ENCODE results near the gene CCDC188. TPM values are rescaled to one million over a fixed set of nuclear protein-coding genes. Genes with fewer than 3 reads are reported as not detected.
A peak's percentile ranks its signal among the peaks of the same experiment; 100 is the strongest.

Gene CCDC188
- total and polyA plus RNA-seq, 9 of the 15 experiments (the other 6 are each of a cell fraction or from before 2014, with no cell fraction given) = not detected

DNA sequence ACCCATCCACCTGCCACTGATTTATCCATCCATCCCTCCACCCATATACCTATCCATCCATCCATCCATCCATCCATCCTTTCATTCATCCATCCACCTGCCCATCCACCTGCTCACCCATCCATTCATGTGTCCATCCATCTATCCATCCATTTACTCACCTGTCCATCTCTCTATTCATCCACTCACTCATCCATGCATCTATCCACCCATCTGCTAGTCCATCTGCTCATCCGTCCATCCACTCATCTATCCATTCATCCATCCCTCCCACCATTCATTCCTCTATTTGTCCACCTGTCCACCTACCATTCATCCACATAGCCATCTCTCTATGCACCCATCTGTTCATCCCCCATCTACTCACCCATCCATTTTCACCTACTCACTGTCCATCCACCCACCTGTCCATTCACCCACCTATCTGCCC, 48.6 kb upstream of the CCDC188 start (continued):
- TF ChIP-seq, protein P1, sequence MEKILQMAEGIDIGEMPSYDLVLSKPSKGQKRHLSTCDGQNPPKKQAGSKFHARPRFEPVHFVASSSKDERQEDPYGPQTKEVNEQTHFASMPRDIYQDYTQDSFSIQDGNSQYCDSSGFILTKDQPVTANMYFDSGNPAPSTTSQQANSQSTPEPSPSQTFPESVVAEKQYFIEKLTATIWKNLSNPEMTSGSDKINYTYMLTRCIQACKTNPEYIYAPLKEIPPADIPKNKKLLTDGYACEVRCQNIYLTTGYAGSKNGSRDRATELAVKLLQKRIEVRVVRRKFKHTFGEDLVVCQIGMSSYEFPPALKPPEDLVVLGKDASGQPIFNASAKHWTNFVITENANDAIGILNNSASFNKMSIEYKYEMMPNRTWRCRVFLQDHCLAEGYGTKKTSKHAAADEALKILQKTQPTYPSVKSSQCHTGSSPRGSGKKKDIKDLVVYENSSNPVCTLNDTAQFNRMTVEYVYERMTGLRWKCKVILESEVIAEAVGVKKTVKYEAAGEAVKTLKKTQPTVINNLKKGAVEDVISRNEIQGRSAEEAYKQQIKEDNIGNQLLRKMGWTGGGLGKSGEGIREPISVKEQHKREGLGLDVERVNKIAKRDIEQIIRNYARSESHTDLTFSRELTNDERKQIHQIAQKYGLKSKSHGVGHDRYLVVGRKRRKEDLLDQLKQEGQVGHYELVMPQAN (IDR thresholded peaks at IDR 0.05; ENCODE audit: borderline replicate concordance) = peak; percentile 56; the same call in 1 of the 2 replicates
- TF ChIP-seq MIER1 (IDR thresholded peaks at IDR 0.05; ENCODE audit: low read depth) = 0 out of 2 replicates have a peak, but pooled peaks have one; percentile 16
- TF ChIP-seq, protein P2, sequence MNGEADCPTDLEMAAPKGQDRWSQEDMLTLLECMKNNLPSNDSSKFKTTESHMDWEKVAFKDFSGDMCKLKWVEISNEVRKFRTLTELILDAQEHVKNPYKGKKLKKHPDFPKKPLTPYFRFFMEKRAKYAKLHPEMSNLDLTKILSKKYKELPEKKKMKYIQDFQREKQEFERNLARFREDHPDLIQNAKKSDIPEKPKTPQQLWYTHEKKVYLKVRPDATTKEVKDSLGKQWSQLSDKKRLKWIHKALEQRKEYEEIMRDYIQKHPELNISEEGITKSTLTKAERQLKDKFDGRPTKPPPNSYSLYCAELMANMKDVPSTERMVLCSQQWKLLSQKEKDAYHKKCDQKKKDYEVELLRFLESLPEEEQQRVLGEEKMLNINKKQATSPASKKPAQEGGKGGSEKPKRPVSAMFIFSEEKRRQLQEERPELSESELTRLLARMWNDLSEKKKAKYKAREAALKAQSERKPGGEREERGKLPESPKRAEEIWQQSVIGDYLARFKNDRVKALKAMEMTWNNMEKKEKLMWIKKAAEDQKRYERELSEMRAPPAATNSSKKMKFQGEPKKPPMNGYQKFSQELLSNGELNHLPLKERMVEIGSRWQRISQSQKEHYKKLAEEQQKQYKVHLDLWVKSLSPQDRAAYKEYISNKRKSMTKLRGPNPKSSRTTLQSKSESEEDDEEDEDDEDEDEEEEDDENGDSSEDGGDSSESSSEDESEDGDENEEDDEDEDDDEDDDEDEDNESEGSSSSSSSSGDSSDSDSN (IDR thresholded peaks at IDR 0.05; ENCODE audit: borderline replicate concordance in 1 of 2, low read depth in 2 of 2, low read length in 2 of 2) = 0 out of 4 replicates have a peak, but pooled peaks of 1 of the 2 experiments have one; percentile 17
- peak; percentile 96 for TF ChIP-seq LARP7 (IDR thresholded peaks at IDR 0.05)
- TF ChIP-seq SMARCB1 (IDR thresholded peaks at IDR 0.05; ENCODE audit: insufficient read length, low read depth) = no peak
- no peak for TF ChIP-seq CBFA2T2 (conservative IDR thresholded peaks at IDR 0.05)
- TF ChIP-seq, protein P3, sequence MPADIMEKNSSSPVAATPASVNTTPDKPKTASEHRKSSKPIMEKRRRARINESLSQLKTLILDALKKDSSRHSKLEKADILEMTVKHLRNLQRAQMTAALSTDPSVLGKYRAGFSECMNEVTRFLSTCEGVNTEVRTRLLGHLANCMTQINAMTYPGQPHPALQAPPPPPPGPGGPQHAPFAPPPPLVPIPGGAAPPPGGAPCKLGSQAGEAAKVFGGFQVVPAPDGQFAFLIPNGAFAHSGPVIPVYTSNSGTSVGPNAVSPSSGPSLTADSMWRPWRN (IDR thresholded peaks at IDR 0.05; ENCODE audit: low read depth) = no peak
- TF ChIP-seq ZNF174 (CRISPR knock-in tag; IDR thresholded peaks at IDR 0.05) = no peak
- TF ChIP-seq CEBPB (tag; IDR thresholded peaks at IDR 0.05) = no peak
- TF ChIP-seq, protein P4, sequence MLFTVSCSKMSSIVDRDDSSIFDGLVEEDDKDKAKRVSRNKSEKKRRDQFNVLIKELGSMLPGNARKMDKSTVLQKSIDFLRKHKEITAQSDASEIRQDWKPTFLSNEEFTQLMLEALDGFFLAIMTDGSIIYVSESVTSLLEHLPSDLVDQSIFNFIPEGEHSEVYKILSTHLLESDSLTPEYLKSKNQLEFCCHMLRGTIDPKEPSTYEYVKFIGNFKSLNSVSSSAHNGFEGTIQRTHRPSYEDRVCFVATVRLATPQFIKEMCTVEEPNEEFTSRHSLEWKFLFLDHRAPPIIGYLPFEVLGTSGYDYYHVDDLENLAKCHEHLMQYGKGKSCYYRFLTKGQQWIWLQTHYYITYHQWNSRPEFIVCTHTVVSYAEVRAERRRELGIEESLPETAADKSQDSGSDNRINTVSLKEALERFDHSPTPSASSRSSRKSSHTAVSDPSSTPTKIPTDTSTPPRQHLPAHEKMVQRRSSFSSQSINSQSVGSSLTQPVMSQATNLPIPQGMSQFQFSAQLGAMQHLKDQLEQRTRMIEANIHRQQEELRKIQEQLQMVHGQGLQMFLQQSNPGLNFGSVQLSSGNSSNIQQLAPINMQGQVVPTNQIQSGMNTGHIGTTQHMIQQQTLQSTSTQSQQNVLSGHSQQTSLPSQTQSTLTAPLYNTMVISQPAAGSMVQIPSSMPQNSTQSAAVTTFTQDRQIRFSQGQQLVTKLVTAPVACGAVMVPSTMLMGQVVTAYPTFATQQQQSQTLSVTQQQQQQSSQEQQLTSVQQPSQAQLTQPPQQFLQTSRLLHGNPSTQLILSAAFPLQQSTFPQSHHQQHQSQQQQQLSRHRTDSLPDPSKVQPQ (CRISPR knock-in tag; IDR thresholded peaks at IDR 0.05; ENCODE audit: borderline replicate concordance) = no peak
- no peak for TF ChIP-seq LCOR (CRISPR knock-in tag; IDR thresholded peaks at IDR 0.05)
- TF ChIP-seq CREBBP (IDR thresholded peaks at IDR 0.05; ENCODE audit: low read depth, low read length) = peak; percentile 75
- TF ChIP-seq, protein P5, sequence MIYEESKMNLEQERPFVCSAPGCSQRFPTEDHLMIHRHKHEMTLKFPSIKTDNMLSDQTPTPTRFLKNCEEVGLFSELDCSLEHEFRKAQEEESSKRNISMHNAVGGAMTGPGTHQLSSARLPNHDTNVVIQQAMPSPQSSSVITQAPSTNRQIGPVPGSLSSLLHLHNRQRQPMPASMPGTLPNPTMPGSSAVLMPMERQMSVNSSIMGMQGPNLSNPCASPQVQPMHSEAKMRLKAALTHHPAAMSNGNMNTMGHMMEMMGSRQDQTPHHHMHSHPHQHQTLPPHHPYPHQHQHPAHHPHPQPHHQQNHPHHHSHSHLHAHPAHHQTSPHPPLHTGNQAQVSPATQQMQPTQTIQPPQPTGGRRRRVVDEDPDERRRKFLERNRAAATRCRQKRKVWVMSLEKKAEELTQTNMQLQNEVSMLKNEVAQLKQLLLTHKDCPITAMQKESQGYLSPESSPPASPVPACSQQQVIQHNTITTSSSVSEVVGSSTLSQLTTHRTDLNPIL (CRISPR knock-in tag; IDR thresholded peaks at IDR 0.05) = no peak
- TF ChIP-seq, protein P6, sequence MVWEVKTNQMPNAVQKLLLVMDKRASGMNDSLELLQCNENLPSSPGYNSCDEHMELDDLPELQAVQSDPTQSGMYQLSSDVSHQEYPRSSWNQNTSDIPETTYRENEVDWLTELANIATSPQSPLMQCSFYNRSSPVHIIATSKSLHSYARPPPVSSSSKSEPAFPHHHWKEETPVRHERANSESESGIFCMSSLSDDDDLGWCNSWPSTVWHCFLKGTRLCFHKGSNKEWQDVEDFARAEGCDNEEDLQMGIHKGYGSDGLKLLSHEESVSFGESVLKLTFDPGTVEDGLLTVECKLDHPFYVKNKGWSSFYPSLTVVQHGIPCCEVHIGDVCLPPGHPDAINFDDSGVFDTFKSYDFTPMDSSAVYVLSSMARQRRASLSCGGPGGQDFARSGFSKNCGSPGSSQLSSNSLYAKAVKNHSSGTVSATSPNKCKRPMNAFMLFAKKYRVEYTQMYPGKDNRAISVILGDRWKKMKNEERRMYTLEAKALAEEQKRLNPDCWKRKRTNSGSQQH (CRISPR knock-in tag; IDR thresholded peaks at IDR 0.05) = peak; percentile 95
- no peak for TF ChIP-seq SUPT5H (IDR thresholded peaks at IDR 0.05)
- TF ChIP-seq POLR3G (IDR thresholded peaks at IDR 0.05; ENCODE audit: extremely low read depth, insufficient read length, insufficient replicate concordance) = no peak
- no peak for TF ChIP-seq ZNF274 (IDR thresholded peaks at IDR 0.05; ENCODE audit: borderline replicate concordance, low read depth, low read length)
- no peak for TF ChIP-seq GATAD2A (IDR thresholded peaks at IDR 0.05)
- TF ChIP-seq CTBP1 (IDR thresholded peaks at IDR 0.05; ENCODE audit: borderline replicate concordance) = 0 out of 2 replicates have a peak, but pooled peaks have one; percentile 30
